Chondrocyte (in vitro differentiated cells): ENCODE results near the gene PALLD. TPM values are rescaled to one million over a fixed set of nuclear protein-coding genes. Genes with fewer than 3 reads are reported as not detected.
A peak's percentile ranks its signal among the peaks of the same experiment; 100 is the strongest.

Experiments used
- DNase-seq: peaks from one replicate; pipeline ENCODE4 v3.0.0; 2021; ENCODE audit warnings: mixed read lengths, low spot score
- H3K27ac Mint-ChIP-seq: one replicate; pipeline ENCODE4 v1.8.0; 2021; ENCODE audit warnings: mild to moderate bottlenecking, moderate library complexity, mixed read lengths; ENCODE audit not compliant: unreplicated experiment
- H3K27me3 Mint-ChIP-seq: 2 replicates; pipeline ENCODE4 v1.8.0; 2021; ENCODE audit warnings: low read depth, mixed read lengths
- H3K36me3 Mint-ChIP-seq: 2 replicates; pipeline ENCODE4 v1.8.0; 2021; ENCODE audit warnings: low read depth, mixed read lengths
- H3K4me1 Mint-ChIP-seq: 2 replicates; pipeline ENCODE4 v1.8.0; 2021; ENCODE audit warnings: low read depth, mild to moderate bottlenecking, mixed read lengths
- H3K4me3 Mint-ChIP-seq: one replicate; pipeline ENCODE4 v1.8.0; 2021; ENCODE audit warnings: mild to moderate bottlenecking, moderate library complexity, mixed read lengths; ENCODE audit not compliant: unreplicated experiment
- H3K9me3 Mint-ChIP-seq: 2 replicates; pipeline ENCODE4 v1.8.0; 2021; ENCODE audit warnings: low read depth, mixed read lengths
- total RNA-seq: library from RNA; stranded (reverse); gene quantifications from 3 replicates; pipeline ENCODE4 v1.2.1, GENCODE V29; 2021
- TF ChIP-seq, protein P1 (sequence below): fragments of 200-600 bp; sonication (generic); IDR thresholded peaks from 2 replicates; pipeline ENCODE4 v1.5.0; 2021; ENCODE audit warnings: antibody characterized with exemption, mild to moderate bottlenecking, moderate library complexity

The PALLD gene
- total RNA-seq, 1 donor from 2014 or later = 900 TPM

DNA sequence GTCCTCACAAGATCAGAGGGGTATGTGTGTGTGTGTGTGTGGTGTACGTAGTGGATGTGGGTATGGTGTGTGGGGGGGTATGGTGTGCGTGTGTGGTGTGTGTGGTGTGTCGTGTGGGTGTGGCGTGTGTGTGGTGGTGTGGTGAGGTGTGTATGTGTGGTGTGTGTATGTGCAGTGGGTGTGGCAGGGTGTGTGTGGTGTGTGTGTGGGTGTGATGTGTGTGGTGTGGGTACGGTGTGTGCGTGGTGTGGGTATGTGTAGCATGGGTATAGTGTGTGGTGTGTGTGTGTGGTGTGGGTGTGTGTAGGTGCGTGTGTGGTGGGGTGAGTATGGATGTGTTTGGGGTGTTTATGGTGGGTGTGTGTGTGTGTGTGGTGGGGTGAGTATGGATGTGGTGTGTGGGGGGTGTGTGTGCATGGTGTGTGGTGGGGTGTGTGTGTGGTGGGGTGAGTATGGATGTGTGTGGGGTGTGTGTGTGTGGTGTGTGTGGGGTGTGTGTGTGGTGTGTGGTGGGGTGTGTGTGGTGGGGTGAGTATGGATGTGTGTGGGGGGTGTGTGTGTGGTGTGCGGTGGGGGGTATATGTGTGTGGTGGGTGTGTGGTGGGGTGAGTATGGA lies 182.0 kb downstream of the PALLD start:
- H3K27me3 Mint-ChIP-seq = no peaks in the 10 kb centered on the region
- no peak for DNase-seq
- TF ChIP-seq, protein P1, sequence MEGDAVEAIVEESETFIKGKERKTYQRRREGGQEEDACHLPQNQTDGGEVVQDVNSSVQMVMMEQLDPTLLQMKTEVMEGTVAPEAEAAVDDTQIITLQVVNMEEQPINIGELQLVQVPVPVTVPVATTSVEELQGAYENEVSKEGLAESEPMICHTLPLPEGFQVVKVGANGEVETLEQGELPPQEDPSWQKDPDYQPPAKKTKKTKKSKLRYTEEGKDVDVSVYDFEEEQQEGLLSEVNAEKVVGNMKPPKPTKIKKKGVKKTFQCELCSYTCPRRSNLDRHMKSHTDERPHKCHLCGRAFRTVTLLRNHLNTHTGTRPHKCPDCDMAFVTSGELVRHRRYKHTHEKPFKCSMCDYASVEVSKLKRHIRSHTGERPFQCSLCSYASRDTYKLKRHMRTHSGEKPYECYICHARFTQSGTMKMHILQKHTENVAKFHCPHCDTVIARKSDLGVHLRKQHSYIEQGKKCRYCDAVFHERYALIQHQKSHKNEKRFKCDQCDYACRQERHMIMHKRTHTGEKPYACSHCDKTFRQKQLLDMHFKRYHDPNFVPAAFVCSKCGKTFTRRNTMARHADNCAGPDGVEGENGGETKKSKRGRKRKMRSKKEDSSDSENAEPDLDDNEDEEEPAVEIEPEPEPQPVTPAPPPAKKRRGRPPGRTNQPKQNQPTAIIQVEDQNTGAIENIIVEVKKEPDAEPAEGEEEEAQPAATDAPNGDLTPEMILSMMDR = no peak
- peak overlapping the region; percentile 81 for H3K27ac Mint-ChIP-seq
- no peak overlapping the region for H3K4me3 Mint-ChIP-seq
- H3K4me1 Mint-ChIP-seq = peaks cover 57% of the 10 kb centered on the region
- peaks cover 47% of the 10 kb centered on the region for H3K36me3 Mint-ChIP-seq
- no peaks in the 10 kb centered on the region for H3K9me3 Mint-ChIP-seq

DNA sequence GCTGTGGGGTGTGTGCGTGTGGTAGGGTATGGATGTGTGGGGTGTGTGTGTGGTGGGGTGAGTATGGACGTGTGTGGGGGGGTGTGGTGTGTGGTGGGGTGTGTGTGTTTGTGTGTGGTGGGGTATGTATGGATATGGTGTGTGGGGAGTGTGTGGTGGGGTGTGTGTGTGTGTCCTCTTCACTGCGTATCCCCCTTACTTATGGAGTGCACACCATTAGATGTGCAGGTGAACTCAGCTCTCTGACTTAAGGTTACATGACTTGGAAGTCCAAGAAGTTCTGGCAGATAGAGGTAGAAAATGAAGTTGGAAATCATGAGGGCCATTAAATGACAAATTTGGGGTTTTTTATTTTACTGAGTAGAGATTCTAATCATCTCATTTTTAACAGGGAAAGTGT lies 182.5 kb downstream of the PALLD start:
- H3K36me3 Mint-ChIP-seq = peaks cover 47% of the 10 kb centered on the region
- H3K27me3 Mint-ChIP-seq = no peaks in the 10 kb centered on the region
- no peak for DNase-seq
- peaks cover 58% of the 10 kb centered on the region for H3K4me1 Mint-ChIP-seq
- H3K27ac Mint-ChIP-seq = peak overlapping the region; percentile 81
- TF ChIP-seq, protein P1 = no peak
- peak overlapping the region; percentile 1 for H3K4me3 Mint-ChIP-seq
- H3K9me3 Mint-ChIP-seq = no peaks in the 10 kb centered on the region

DNA sequence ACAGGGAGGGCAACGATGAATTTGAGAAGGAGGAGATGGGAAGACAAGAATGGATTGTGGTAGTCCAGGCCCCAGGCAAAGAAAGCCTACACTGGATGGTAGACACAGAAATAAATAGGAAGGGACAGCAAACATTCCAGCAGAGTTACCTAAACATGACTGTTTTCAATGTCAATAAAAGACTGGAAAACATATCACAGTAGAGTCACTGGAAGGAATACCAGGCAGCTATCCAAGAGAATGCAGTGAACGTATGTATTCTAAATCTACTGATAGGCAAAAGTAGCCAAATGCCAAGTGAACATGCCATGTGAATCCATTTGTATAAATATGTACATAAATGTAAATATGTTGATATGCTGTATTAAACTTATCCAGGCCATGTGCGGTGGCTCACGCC lies 183.0 kb downstream of the PALLD start:
- Mint-ChIP-seq H3K4me1 (peaks cover 62% of the 10 kb centered on the region), H3K27ac (peak overlapping the region; percentile 81), H3K36me3 (peaks cover 51% of the 10 kb centered on the region), H3K9me3 (no peaks in the 10 kb centered on the region), H3K4me3 (peak overlapping the region; percentile 1), H3K27me3 (no peaks in the 10 kb centered on the region)
- TF ChIP-seq, protein P1 = no peak
- DNase-seq = no peak

DNA sequence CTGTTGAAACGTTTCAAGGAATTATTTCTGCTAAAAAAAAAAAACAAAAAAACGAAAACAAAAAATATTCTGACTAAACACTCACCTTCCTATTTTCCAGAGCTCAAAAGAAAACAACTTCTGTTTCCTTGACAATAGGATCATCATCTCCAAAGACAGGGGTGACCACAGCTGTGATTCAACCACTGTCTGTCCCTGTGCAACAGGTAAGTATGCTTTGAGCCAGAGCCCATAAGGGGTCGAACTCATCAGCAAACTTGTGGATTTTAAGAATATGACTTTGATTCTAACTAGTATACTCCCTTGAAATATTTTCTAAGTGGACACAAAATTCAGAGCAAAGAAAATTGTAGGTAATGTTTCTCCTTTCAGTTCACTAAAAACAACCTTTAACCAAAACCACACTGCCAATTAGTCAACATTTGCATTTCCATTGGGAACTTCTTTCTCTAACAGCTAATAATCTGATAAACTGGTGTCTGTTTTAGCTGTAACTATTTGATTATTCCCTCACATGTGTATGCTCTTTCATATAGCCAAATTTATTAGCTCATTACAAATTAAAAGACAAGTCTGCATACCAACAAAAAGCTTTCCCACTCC lies 186.1 kb downstream of the PALLD start:
- Mint-ChIP-seq H3K36me3 (peaks cover 61% of the 10 kb centered on the region), H3K27me3 (no peaks in the 10 kb centered on the region), H3K4me3 (no peak overlapping the region), H3K27ac (peak overlapping the region; percentile 88), H3K4me1 (peaks cover 74% of the 10 kb centered on the region), H3K9me3 (no peaks in the 10 kb centered on the region)
- DNase-seq = no peak
- TF ChIP-seq, protein P1 = no peak

DNA sequence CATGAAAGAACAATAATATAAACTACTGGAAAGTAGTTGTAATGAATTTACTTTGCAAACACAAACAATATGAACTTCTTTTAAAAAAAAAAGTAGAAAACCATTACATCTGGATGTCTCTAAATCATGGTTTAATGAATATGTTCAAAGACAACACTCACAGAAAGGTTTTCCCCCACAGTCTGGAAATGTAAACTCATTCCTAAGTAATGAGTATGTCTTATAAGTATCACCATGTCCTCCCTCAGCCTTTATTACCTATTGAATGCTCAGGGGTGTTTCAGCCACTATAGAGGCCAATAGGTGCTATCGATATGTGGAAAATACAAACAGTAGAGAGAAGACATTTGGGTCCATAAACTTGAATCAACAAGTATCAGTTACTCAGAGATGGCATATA lies 186.7 kb downstream of the PALLD start:
- Mint-ChIP-seq H3K4me1 (peaks cover 73% of the 10 kb centered on the region), H3K36me3 (peaks cover 58% of the 10 kb centered on the region), H3K27ac (peak overlapping the region; percentile 88), H3K4me3 (no peak overlapping the region), H3K27me3 (no peaks in the 10 kb centered on the region), H3K9me3 (no peaks in the 10 kb centered on the region)
- DNase-seq = no peak
- TF ChIP-seq, protein P1 = no peak
